K562 (cell line): ENCODE measurements around the gene OR4E2. TPM values are rescaled to one million over a fixed set of nuclear protein-coding genes. Genes with fewer than 3 reads are reported as not detected.

Experiments
- ATAC-seq: fragments of 200-7000 bp; cut with Tn5 transposase; 3 replicates; pipeline ENCODE4 v1.9.1; 2020; ENCODE audit warnings: moderate library complexity
- Bru-seq: library from RNA; stranded (reverse); fragments of 400-500 nt; gene quantifications from one replicate; lab custom pipeline; 2021; lab: Mats Ljungman, UMichigan
- BruChase-seq, 2 experiments: library from RNA; stranded (reverse); fragments of 400-500 nt; gene quantifications; one replicate each; lab custom pipeline; 2021; lab: Mats Ljungman, UMichigan
- BruUV-seq: library from RNA; stranded (reverse); fragments of 400-500 nt; replicated peaks from 2 replicates; lab custom pipeline; 2021; lab: Mats Ljungman, UMichigan
- CTCF ChIA-PET: fragments of 300-600 bp; formaldehyde crosslinking; extraction: SDS; loops from one replicate; lab custom pipeline; 2021; ENCODE audit warnings: low intra/inter-chr PET ratio; lab: Yijun Ruan, JAX
- POLR2A ChIA-PET: fragments of 300-600, 350-650 bp; sonication (Branson Sonifier 250); formaldehyde crosslinking; extraction: SDS; loops from one replicate; lab custom pipeline; 2021; ENCODE audit warnings: antibody characterized with exemption, inconsistent platforms; lab: Yijun Ruan, JAX
- DNase-seq, 4 experiments: peaks; one replicate each; pipeline versions ENCODE4 v3.0.0 to v3.0.0-alpha.2; 2011 to 2018; ENCODE audit warnings: low spot score in 3 of 4, mixed read lengths in 3 of 4; ENCODE audit errors: extremely low read depth in 1 of 4
- FAIRE-seq: peaks from 2 replicates; lab custom pipeline; 2011; peaks lifted over from hg19 to GRCh38; lab: Jason Lieb, UNC
- H2AFZ ChIP-seq: 2 replicates; pipeline ENCODE4 v1.6.0; 2011; ENCODE audit warnings: low read depth, low read length, control low read depth, inconsistent platforms
- H3K27ac ChIP-seq: fragments of 200-600 bp; 3 replicates; pipeline ENCODE4 v1.8.0; 2011; ENCODE audit warnings: low read depth, mild to moderate bottlenecking, control low read depth, inconsistent platforms, low read length, moderate library complexity, mixed read lengths; ENCODE audit errors: extremely low read depth
- H3K27me3 ChIP-seq, 2 experiments: fragments of 300-600 bp in 1 of 2; 2 replicates in 1 of 2; 3 replicates in 1 of 2; pipeline versions ENCODE4 v1.6.0 to v1.8.0; 2011; ENCODE audit warnings: inconsistent platforms in 2 of 2, low read length in 2 of 2, mild to moderate bottlenecking in 1 of 2, mixed read lengths in 1 of 2, moderate library complexity in 1 of 2; ENCODE audit not compliant: control insufficient read depth in 2 of 2, insufficient read depth in 2 of 2
- H3K36me3 ChIP-seq: fragments of 300-600 bp; 3 replicates; pipeline ENCODE4 v1.8.0; 2011; ENCODE audit warnings: mild to moderate bottlenecking, low read length, inconsistent platforms; ENCODE audit not compliant: control insufficient read depth, insufficient read depth
- H3K4me1 ChIP-seq, 2 experiments: fragments of 200-600 bp in 1 of 2; replicated peaks in 1 of 2; 2 replicates in 1 of 2; 3 replicates in 1 of 2; pipeline versions ENCODE4 v1.5.1 to v1.8.0; 2011; ENCODE audit warnings: inconsistent platforms in 2 of 2, low read length in 2 of 2, mild to moderate bottlenecking in 1 of 2, mixed read lengths in 1 of 2, moderate library complexity in 1 of 2; ENCODE audit not compliant: control insufficient read depth in 2 of 2, insufficient read depth in 2 of 2
- H3K4me2 ChIP-seq: 2 replicates; pipeline ENCODE4 v1.6.1; 2011; ENCODE audit warnings: low read length, control low read depth, inconsistent platforms, mixed read lengths; ENCODE audit not compliant: insufficient read depth
- H3K4me3 ChIP-seq: fragments of 200-600 bp; sonication (generic), shearing (Covaris generic); 2 replicates; pipeline ENCODE4 v1.5.1; 2016; ENCODE audit warnings: control low read depth, inconsistent platforms
- H3K79me2 ChIP-seq: fragments of 200-600 bp; 3 replicates; pipeline ENCODE4 v1.8.0; 2011; ENCODE audit warnings: low read length, inconsistent platforms; ENCODE audit not compliant: control insufficient read depth, insufficient read depth
- H3K9ac ChIP-seq, 2 experiments: 2 replicates each; pipeline versions ENCODE4 v1.6.0 to v1.6.1; 2011; ENCODE audit warnings: low read depth in 2 of 2, low read length in 2 of 2, control low read depth in 1 of 2, inconsistent platforms in 1 of 2, mild to moderate bottlenecking in 1 of 2, mixed read lengths in 1 of 2; ENCODE audit not compliant: insufficient read depth in 1 of 2
- H3K9me1 ChIP-seq: one replicate; pipeline ENCODE4 v1.6.0; 2011; ENCODE audit warnings: inconsistent platforms, mild to moderate bottlenecking, low read length, moderate library complexity; ENCODE audit not compliant: control insufficient read depth, insufficient read depth
- H3K9me3 ChIP-seq: replicated peaks from 2 replicates; pipeline ENCODE4 v1.5.1; 2011; ENCODE audit warnings: low read depth, low read length, inconsistent platforms; ENCODE audit not compliant: control insufficient read depth, insufficient read depth
- H4K20me1 ChIP-seq: replicated peaks from 2 replicates; pipeline ENCODE4 v1.6.1; 2011; ENCODE audit warnings: low read length, inconsistent platforms, mixed read lengths; ENCODE audit not compliant: control insufficient read depth, insufficient read depth
- EGR1 ChIP-seq: fragments of 450-650 bp; conservative IDR thresholded peaks from 2 replicates; pipeline ENCODE4 v1.6.1; 2017; ENCODE audit warnings: mild to moderate bottlenecking
- NR2C2 ChIP-seq, 2 experiments: fragments of 200-800 bp in 1 of 2; sonication (Bioruptor generic) in 1 of 2; sonication (generic) in 1 of 2; formaldehyde crosslinking in 1 of 2; IDR thresholded peaks; 2 replicates each; pipeline versions ENCODE4 v1.6.1 to v1.8.0; 2016 to 2022; ENCODE audit warnings: mild to moderate bottlenecking in 1 of 2, missing compliant biosample characterization in 1 of 2, missing genetic modification characterization in 1 of 2, missing genetic modification reagents in 1 of 2
- POLR2AphosphoS2 ChIP-seq: IDR thresholded peaks from 2 replicates; pipeline ENCODE4 v1.6.1; 2012; ENCODE audit warnings: low read length, improper control_type of control experiment
- SMAD1 ChIP-seq: fragments of 150-350 bp; IDR thresholded peaks from 2 replicates; pipeline ENCODE4 v1.6.1; 2014; ENCODE audit warnings: low read length, low read depth; ENCODE audit not compliant: partially characterized antibody
- WGBS: fragments of 100-300 bp; shearing (Covaris generic); methylation state at CpG from one replicate; pipeline ENCODE4 v1.1.6; 2016; ENCODE audit warnings: low coverage, mixed read lengths; ENCODE audit not compliant: insufficient coverage; ENCODE audit errors: missing lambda C conversion rate; 5-methylcytosine and 5-hydroxymethylcytosine counted together
- in situ Hi-C: fragments of 300-500 bp; cut with MboI; formaldehyde crosslinking; loops from 4 replicates; pipeline ENCODE4 v1.15.0; 2018; ENCODE audit warnings: inconsistent platforms, mixed read lengths
- intact Hi-C: fragments of 100-400 bp; cut with micrococcal nuclease; formaldehyde crosslinking; loops from 2 replicates; pipeline ENCODE4 v1.14.2; 2022
- long read RNA-seq, 3 experiments: library from polyadenylated mRNA in 2 of 3; library from RNA in 1 of 3; unstranded in 2 of 3; stranded (forward) in 1 of 3; transcript quantifications; one replicate each; pipeline ENCODE4 v2.0.0, GENCODE V29; 2019 to 2022
- polyA minus RNA-seq, 3 experiments: library from RNA; depleted of rRNA, polyadenylated mRNA; stranded (reverse); fragments of >200 nt; gene quantifications; 2 replicates each; pipeline ENCODE4 v1.2.3, GENCODE V29; 2011
- polyA plus RNA-seq, 8 experiments: library from polyadenylated mRNA; depleted of rRNA in 4 of 8; stranded (reverse) in 5 of 8; unstranded in 3 of 8; fragments of >200 nt; fragmentation: Nextera tagmentation in 2 of 8; fragmentation: Illumina TruSeq in 1 of 8; extraction: Ambion mirVana in 2 of 8; extraction: Trizol in 1 of 8; gene quantifications; 2 replicates each; pipeline versions ENCODE4 v1.2.1 to v1.2.3, GENCODE V29; 2011 to 2014; ENCODE audit warnings: inconsistent platforms in 1 of 8, missing spikeins in 1 of 8
- total RNA-seq, 7 experiments: library from RNA; depleted of rRNA in 6 of 7; stranded (reverse); fragments of >200 nt in 6 of 7; fragmentation: Illumina TruSeq in 2 of 7; extraction: Trizol in 2 of 7; gene quantifications; 2 replicates each; pipeline versions ENCODE4 v1.2.1 to v1.2.3, GENCODE V29; 2011 to 2021; ENCODE audit warnings: low replicate concordance in 1 of 7

The OR4E2 gene
- total RNA-seq (2011; cell fraction: chromatin; rRNA removed; ENCODE audit: low replicate concordance) = not detected in 2 replicates
- not detected in 2 replicates for total RNA-seq (2011; cell fraction: nucleolus; rRNA removed)
- total RNA-seq (2011; cell fraction: nucleoplasm; rRNA removed) = not detected in 2 replicates
- not detected in 2 replicates for total RNA-seq (2014; rRNA removed)
- total RNA-seq (2014; rRNA removed; fragmentation: Illumina TruSeq; extraction: Trizol) = not detected in 2 replicates
- total RNA-seq (2015; rRNA removed; fragmentation: Illumina TruSeq; extraction: Trizol) = not detected in 2 replicates
- total RNA-seq (2021) = not detected in 2 replicates
- polyA plus RNA-seq (2011; rRNA removed) = not detected in 2 replicates
- not detected in 2 replicates for polyA plus RNA-seq (2011; cell fraction: cytosol; rRNA removed)
- polyA plus RNA-seq (2011; cell fraction: nucleus; rRNA removed) = not detected in 2 replicates
- polyA plus RNA-seq (2012) = not detected in 2 replicates
- polyA plus RNA-seq (2014; fragmentation: Illumina TruSeq; extraction: Trizol) = not detected in 2 replicates
- not detected for polyA plus RNA-seq (2014; fragmentation: Nextera tagmentation; extraction: Ambion mirVana)
- polyA plus RNA-seq (2014; rRNA removed) = not detected in 2 replicates
- not detected in 2 replicates for polyA minus RNA-seq (2011; rRNA and poly(A)+ RNA removed)
- polyA minus RNA-seq (2011; cell fraction: cytosol; rRNA and poly(A)+ RNA removed) = not detected in 2 replicates
- polyA minus RNA-seq (2011; cell fraction: nucleus; rRNA and poly(A)+ RNA removed) = not detected in 2 replicates
- not detected for Bru-seq, nascent RNA
- percentile 7 among the genes with signal in this experiment for BruChase-seq, experiment 1, labeled RNA remaining after a 2-hour chase
- percentile 7 among the genes with signal in this experiment for BruChase-seq, experiment 2, labeled RNA remaining after a 6-hour chase
- long read RNA-seq, experiment 1 = 0 reads
- long read RNA-seq, experiment 2 = 0 reads
- long read RNA-seq, experiment 3 = 0 reads

DNA sequence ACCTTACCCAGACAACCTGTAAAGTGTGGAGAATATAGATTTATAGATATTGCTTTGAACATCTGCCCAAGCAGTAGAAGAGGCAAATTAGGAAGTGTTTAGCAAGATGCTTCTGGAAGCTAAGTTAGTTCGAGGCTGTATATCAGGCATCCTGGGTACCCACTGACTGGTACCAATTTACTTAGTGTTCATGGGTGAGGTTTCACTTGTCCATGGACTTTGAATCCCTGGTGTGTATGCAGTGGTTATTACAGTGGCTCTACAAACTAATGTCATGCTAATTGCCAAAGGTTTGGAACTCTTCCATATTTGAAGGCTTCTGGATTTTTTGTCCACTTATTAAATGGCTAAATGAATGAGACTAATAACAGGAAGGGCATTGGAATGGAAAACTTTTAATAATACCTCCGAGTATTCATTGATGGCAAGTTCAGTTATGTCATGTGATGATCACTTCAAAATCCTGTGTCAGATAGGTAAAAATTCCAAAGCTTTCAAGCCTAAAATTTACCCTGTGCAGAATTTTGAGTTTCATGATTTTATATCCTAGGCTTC is at the start of gene OR4E2:
OR4E2 (plus strand) TSS at position 505 of the 555 bp plus-strand sequence. CDS start 11,248 bp downstream, outside the sequence.
- Histone ChIP-seq H3K27ac (no peak within 1 kb of the TSS), H3K36me3 (no peaks in the 10 kb centered on the region), H4K20me1 (no peaks in the 10 kb centered on the region), H3K9me3 (no peaks in the 10 kb centered on the region), H3K9me1 (no peaks in the 10 kb centered on the region), H3K27me3 (no peaks in the 10 kb centered on the region; a peak in 1 of 5 replicates), H3K9ac (no peak within 1 kb of the TSS), H3K79me2 (no peaks in the 10 kb centered on the region), H2AFZ (no peak within 1 kb of the TSS), H3K4me2 (no peak within 1 kb of the TSS), H3K4me1 (no peaks in the 10 kb centered on the region), H3K4me3 (no peak within 1 kb of the TSS)
- CTCF ChIA-PET = no interaction called here
- POLR2A ChIA-PET = no interaction called here
- FAIRE-seq (no peak), ATAC-seq (no peak), DNase-seq (no peak)
- in situ Hi-C loops (no loop called here), intact Hi-C loops (no loop called here)
- 0% methylated on average over 2 of the region's 2 CpGs for WGBS
- no peak for TF ChIP-seq EGR1
- TF ChIP-seq SMAD1 = no peak
- TF ChIP-seq NR2C2 (CRISPR knock-in tag; IDR thresholded peaks at IDR 0.05) = no peak
- TF ChIP-seq NR2C2 (tag; IDR thresholded peaks at IDR 0.05) = no peak
- TF ChIP-seq POLR2AphosphoS2 = no peak
- no TSS peak for BruUV-seq
